Erythroblast (primary cell): ENCODE results near the gene DDX41.
"Not testable (repeated sequence)": the region's sequence is repeated elsewhere in the genome, so short reads cannot be mapped to it uniquely, and the experiment has no call there.

Experiments used
- DNase-seq, 2 experiments: peaks; one replicate each; lab custom pipeline; 2025; lab: John Stamatoyannopoulos, UW
- GATA1 ChIP-seq: IDR thresholded peaks from 2 replicates; pipeline ENCODE4 v1.6.1; 2011; ENCODE audit warnings: low read depth, mild to moderate bottlenecking, control low read depth, low read length, moderate library complexity
- POLR2A ChIP-seq: IDR thresholded peaks from 2 replicates; pipeline ENCODE4 v1.6.1; 2011; ENCODE audit warnings: mild to moderate bottlenecking, low read length

Gene DDX41

GRCh38 chr5:177516601-177517568 is at the start of gene DDX41:
TSS of gene DDX41 (minus strand) at chr5:177516961. CDS start at chr5:177516945, 16 bp downstream.
- peak; percentile 99 for DNase-seq

DNA sequence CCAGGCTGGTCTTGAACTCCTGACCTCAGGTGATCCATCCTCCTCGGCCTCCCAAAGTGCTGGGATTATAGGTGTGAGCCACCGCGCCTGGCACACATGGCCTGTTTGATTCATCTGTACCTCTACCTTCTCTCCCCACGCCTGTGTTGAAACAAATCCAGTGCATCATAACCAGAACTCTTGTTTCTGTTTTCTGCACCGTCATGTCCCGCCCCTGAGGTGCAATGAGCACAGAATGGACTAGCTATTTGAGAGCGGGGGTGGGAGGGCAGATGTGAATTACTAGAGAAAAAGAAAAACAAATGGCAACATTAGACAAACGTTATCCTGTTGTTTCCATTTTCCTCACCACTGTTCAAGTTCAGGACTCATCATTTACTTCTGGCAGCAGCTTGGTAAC is 48.3 kb upstream of the DDX41 start:
- no peak for DNase-seq

More at GRCh38 chr5:177516601-177517568, at the start of gene DDX41:
- TF ChIP-seq POLR2A: peak; percentile 87
- peak; percentile 50 for TF ChIP-seq GATA1

DNA sequence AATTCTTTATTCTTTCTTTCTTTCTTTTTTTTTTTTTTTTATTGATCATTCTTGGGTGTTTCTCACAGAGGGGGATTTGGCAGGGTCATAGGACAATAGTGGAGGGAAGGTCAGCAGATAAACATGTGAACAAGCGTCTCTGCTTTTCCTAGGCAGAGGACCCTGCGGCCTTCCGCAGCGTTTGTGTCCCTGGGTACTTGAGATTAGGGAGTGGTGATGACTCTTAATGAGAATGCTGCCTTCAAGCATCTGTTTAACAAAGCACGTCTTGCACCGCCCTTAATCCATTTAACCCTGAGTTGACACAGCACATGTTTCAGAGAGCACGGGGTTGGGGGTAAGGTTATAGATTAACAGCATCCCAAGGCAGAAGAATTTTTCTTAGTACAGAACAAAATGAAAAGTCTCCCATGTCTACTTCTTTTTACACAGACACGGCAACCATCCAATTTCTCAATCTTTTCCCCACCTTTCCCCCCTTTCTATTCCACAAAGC is 42.7 kb upstream of the DDX41 start:
- DNase-seq: not testable (repeated sequence)

More for the DNA sequence above, 48.3 kb upstream of the DDX41 start:
- TF ChIP-seq POLR2A (no peak), GATA1 (no peak)

DNA sequence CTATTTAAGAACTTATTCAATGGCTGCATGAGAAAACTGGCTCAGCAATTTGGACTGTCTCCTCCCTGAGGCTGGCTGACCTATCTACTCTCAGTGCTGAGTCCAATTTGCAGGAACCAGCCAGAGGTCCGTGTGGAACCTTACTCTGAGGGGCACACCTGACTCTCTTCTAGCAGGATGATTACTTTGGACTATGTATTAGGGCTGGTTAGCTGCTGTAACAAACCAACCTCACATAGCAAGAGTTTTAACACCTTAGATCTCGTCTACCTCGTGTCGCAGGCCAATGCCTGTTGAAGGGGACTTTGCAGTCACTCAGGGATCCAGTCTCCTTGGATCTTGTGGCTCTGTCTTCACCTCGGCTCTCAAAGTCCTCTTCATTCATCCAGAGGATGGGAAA is 41.0 kb upstream of the DDX41 start:
- TF ChIP-seq GATA1 (no peak), POLR2A (no peak)
- no peak for DNase-seq

DNA sequence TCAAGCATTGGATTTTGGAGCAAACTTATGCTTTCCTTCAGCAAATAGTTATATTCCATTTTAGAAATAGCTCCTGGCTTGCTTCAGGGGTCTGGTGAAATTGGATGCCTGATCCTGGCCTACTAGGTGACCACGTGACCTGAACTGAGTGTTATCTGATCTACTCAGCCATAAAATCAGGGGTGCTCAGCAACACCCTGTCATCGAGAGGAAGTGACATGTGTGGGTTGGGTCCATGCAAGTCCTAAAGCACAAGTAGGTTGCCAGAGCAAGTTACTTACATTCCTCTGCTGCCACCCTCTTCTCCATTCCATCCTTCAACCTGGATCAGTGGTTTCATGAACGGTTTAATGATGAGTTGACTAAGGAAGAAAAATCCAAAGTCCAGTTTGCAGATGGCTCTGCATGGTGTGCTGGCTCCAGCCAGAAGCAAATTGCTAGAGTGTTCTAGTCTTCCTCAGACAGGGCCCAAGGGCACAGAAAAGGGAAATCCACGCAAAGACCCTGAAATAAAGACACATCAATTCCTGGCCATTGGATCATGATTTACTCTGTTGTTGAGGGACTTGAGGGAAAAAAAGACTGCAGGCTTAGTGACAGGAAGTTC is 40.4 kb upstream of the DDX41 start:
- TF ChIP-seq POLR2A: no peak
- TF ChIP-seq GATA1: no peak
- DNase-seq: peak; percentile 65 to 76

DNA sequence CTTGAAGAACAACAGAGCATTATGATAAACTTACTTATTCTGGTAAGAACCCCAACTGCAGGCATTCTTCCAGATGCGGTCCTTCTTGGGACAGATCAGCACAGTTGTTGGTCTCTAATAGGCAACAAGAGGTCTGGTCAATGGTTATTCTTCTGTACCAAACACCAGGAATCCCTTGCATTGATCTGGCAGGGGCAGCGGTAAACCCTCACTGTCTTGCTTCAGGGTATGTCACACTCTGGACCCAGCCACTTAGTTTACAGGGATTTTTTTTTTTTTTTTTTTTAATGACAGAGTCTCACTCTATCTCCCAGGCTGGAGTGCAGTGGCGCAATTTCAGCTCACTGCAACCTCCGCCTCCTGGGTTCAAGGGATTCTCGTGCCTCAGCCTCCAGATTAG is 38.9 kb upstream of the DDX41 start:
- TF ChIP-seq POLR2A (no peak), GATA1 (no peak)
- no peak for DNase-seq

- DNase-seq: no peak
- no peak for TF ChIP-seq GATA1
Observed at GRCh38 chr5:177555228-177555627, 38.5 kb upstream of the DDX41 start.

DNA sequence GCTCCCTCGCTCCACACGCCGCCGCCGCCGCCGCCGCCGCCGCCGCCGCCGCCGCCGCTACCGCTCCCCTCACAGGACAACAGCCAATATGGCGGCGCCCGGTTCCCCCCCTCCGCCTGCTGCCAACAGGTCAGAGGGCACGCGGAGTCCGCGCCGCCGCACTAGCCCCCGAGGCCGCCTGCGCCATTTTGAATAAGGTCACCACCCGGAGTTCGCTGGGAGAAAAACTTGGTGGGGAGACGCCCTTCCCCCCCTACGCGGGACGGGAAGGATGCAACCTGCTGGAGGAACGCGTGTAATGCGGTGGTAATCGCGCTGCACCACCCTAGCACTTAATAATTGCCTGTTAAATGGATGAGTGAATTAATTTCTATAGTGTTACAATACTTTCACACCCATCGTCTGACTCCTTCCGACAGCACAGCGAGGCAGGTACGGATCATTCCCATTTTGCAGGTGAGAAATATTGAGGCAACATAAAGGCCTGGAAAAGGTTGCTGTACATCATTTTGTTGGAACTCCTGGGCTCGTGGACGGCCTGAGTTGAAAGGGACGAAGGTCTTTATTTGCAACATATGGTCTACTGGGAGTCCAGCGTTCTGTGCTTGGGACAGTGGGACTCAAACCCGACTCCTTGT is 37.8 kb upstream of the DDX41 start, which contains the start of gene FAM193B:
FAM193B (minus strand) TSS at position 90 of the 638 bp plus-strand sequence. CDS start 105 bp downstream, outside the sequence.
- TF ChIP-seq POLR2A: no peak
- no peak for TF ChIP-seq GATA1
- DNase-seq: peak; percentile 96 to 98

- TF ChIP-seq POLR2A (no peak), GATA1 (no peak)
Observed at GRCh38 chr5:177553671-177554429, 37.1 kb upstream of the DDX41 start.

DNA sequence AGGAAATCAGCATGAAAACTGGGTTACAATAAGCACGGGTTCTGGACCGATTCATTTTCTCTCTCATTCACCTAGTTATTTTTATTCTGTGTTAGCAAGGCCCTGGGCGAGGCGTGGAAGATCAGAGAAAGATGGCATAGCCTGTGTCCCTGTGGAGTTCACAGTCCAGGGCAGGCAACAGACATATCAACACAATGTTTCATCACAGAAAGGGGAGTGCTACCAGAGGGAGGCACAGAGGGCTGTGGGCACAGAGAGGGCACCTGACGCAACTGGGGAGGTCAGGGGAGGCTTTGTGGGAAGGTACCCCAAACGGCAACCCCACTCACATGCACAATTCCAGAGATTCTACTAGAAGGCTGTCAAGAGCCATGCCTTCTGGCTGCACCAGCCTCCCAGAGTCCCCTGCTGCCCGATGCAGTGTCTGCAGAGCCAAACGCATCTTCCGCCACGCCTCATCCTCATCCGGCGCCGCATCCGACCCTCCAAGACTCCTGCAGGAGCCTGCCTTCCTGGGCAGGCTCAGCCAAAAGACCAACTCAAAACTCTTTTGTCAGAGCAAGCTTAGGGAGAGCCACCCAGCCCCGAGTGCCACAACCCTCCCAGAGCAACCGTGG is 36.2 kb upstream of the DDX41 start:
- TF ChIP-seq GATA1 (no peak), POLR2A (no peak)
- no peak for DNase-seq

More at GRCh38 chr5:177553671-177554429, 37.1 kb upstream of the DDX41 start:
- peak; percentile 57 to 75 for DNase-seq

- DNase-seq: no peak
- TF ChIP-seq POLR2A (no peak), GATA1 (no peak)
Observed at GRCh38 chr5:177550122-177550521, 33.4 kb upstream of the DDX41 start.

- DNase-seq: no peak
- no peak for TF ChIP-seq POLR2A
- TF ChIP-seq GATA1: no peak
Observed at GRCh38 chr5:177548495-177548894, 31.7 kb upstream of the DDX41 start.

- TF ChIP-seq GATA1: no peak
- no peak for TF ChIP-seq POLR2A
- no peak for DNase-seq
Observed at GRCh38 chr5:177547736-177548135, 31.0 kb upstream of the DDX41 start.
